Duodenal mucosa (tissue), 2 donors: ENCODE results near the gene RCE1.

Source experiments
- H3K27ac ChIP-seq: one replicate; pipeline ENCODE4 v1.7.0; 2013; ENCODE audit warnings: low read depth, low read length
- H3K27me3 ChIP-seq, 2 donors: one replicate each; pipeline ENCODE4 v1.7.0; 2013; ENCODE audit warnings: low read length in 2 of 2, control low read depth in 1 of 2; ENCODE audit not compliant: insufficient read depth in 2 of 2, control insufficient read depth in 1 of 2
- H3K36me3 ChIP-seq, 2 donors: one replicate each; pipeline ENCODE4 v1.7.0; 2013; ENCODE audit warnings: low read length in 2 of 2, control low read depth in 1 of 2; ENCODE audit not compliant: insufficient read depth in 2 of 2, control insufficient read depth in 1 of 2
- H3K4me1 ChIP-seq, 2 donors: one replicate each; pipeline ENCODE4 v1.7.0; 2013; ENCODE audit warnings: low read length in 2 of 2, control low read depth in 1 of 2; ENCODE audit not compliant: insufficient read depth in 2 of 2, control insufficient read depth in 1 of 2
- H3K4me3 ChIP-seq, 2 donors: one replicate each; pipeline ENCODE4 v1.7.0; 2013; ENCODE audit warnings: low read length in 2 of 2, low read depth in 1 of 2
- H3K9ac ChIP-seq, 2 donors: one replicate each; pipeline ENCODE4 v1.7.0; 2013; ENCODE audit warnings: low read length in 2 of 2, low read depth in 1 of 2
- H3K9me3 ChIP-seq, 2 donors: one replicate each; pipeline ENCODE4 v1.7.0; 2013; ENCODE audit warnings: low read length in 2 of 2, control low read depth in 1 of 2; ENCODE audit not compliant: control insufficient read depth in 1 of 2

Gene RCE1

GRCh38 chr11:66887526-66887925 lies 44.3 kb downstream of the RCE1 start:
- peaks cover 5 to 9% of the 10 kb centered on the region in 2 donors for H3K4me1 ChIP-seq
- no peak overlapping the region for H3K4me3 ChIP-seq
- H3K27ac ChIP-seq = no peak overlapping the region
- no peaks in the 10 kb centered on the region for H3K27me3 ChIP-seq
- no peaks in the 10 kb centered on the region for H3K36me3 ChIP-seq
- no peaks in the 10 kb centered on the region for H3K9me3 ChIP-seq
- H3K9ac ChIP-seq = no peak overlapping the region

- H3K9ac ChIP-seq = no peak overlapping the region
- no peaks in the 10 kb centered on the region for H3K36me3 ChIP-seq
- H3K27me3 ChIP-seq = no peaks in the 10 kb centered on the region
- peaks cover 2 to 5% of the 10 kb centered on the region in 2 donors for H3K4me1 ChIP-seq
- no peak overlapping the region for H3K4me3 ChIP-seq
- H3K27ac ChIP-seq = no peak overlapping the region
- H3K9me3 ChIP-seq = no peaks in the 10 kb centered on the region
These were observed 45.0 kb downstream of the RCE1 start for GRCh38 chr11:66888282-66888681.

- H3K4me1 ChIP-seq = peaks cover 0 to 5% of the 10 kb centered on the region in 2 donors
- H3K4me3 ChIP-seq = no peak overlapping the region
- no peaks in the 10 kb centered on the region for H3K27me3 ChIP-seq
- no peaks in the 10 kb centered on the region for H3K9me3 ChIP-seq
- H3K9ac ChIP-seq = no peak overlapping the region
- H3K36me3 ChIP-seq = no peaks in the 10 kb centered on the region
- no peak overlapping the region for H3K27ac ChIP-seq
These were observed 46.7 kb downstream of the RCE1 start for GRCh38 chr11:66889960-66890359.

GRCh38 chr11:66891851-66892660 lies 48.8 kb downstream of the RCE1 start:
- no peaks in the 10 kb centered on the region for H3K36me3 ChIP-seq
- H3K27ac ChIP-seq = no peak overlapping the region
- no peaks in the 10 kb centered on the region for H3K9me3 ChIP-seq
- peaks cover 0 to 5% of the 10 kb centered on the region in 2 donors for H3K4me1 ChIP-seq
- H3K27me3 ChIP-seq = no peaks in the 10 kb centered on the region
- no peak overlapping the region for H3K4me3 ChIP-seq
- no peak overlapping the region for H3K9ac ChIP-seq

GRCh38 chr11:66892911-66893310 lies 49.7 kb downstream of the RCE1 start:
- Histone ChIP-seq H3K4me1 (peaks cover 0 to 5% of the 10 kb centered on the region in 2 donors), H3K27me3 (no peaks in the 10 kb centered on the region), H3K9me3 (no peaks in the 10 kb centered on the region), H3K27ac (no peak overlapping the region), H3K4me3 (no peak overlapping the region), H3K36me3 (no peaks in the 10 kb centered on the region), H3K9ac (no peak overlapping the region)

GRCh38 chr11:66894141-66894540 lies 50.9 kb downstream of the RCE1 start:
- H3K27ac ChIP-seq = no peak overlapping the region
- no peaks in the 10 kb centered on the region for H3K9me3 ChIP-seq
- H3K36me3 ChIP-seq = no peaks in the 10 kb centered on the region
- H3K9ac ChIP-seq = no peak overlapping the region
- no peak overlapping the region for H3K4me3 ChIP-seq
- no peaks in the 10 kb centered on the region for H3K27me3 ChIP-seq
- peaks cover 0 to 5% of the 10 kb centered on the region in 2 donors for H3K4me1 ChIP-seq
